Gastrocnemius medialis (tissue), 4 donors: Measurements from ENCODE around the gene ARSI. TPM values are rescaled to one million over a fixed set of nuclear protein-coding genes. Genes with fewer than 3 reads are reported as not detected.

Source experiments
- ATAC-seq, 2 donors: fragments of 150-250 bp; one replicate each; pipeline ENCODE4 v1.9.1; 2016
- DNase-seq, 2 donors: peaks; one replicate each; pipeline ENCODE4 v3.0.0-alpha.2; 2019
- H3K27ac ChIP-seq, 4 donors: fragments of 200-600 bp; sonication (generic); 1 replicate in 1 of 4; 2 replicates in 3 of 4; pipeline ENCODE4 v1.5.1; 2016 to 2018; ENCODE audit warnings: mild to moderate bottlenecking in 2 of 4, moderate library complexity in 1 of 4
- H3K27me3 ChIP-seq, 3 donors: fragments of 200-600 bp; sonication (generic) in 2 of 3; 1 replicate in 1 of 3; 2 replicates in 2 of 3; pipeline versions ENCODE4 v1.5.1 to v1.6.0; 2016 to 2019; ENCODE audit warnings: mild to moderate bottlenecking in 1 of 3, moderate library complexity in 1 of 3
- H3K36me3 ChIP-seq, 2 donors: fragments of 200-600 bp; sonication (generic) in 1 of 2; one replicate each; pipeline ENCODE4 v1.5.1; 2017 to 2018
- H3K4me1 ChIP-seq, 2 donors: fragments of 200-600 bp; sonication (generic) in 1 of 2; one replicate each; pipeline ENCODE4 v1.5.1; 2016 to 2017; ENCODE audit warnings: mild to moderate bottlenecking in 2 of 2
- H3K4me3 ChIP-seq, 4 donors: fragments of 200-600 bp; sonication (generic) in 3 of 4; 1 replicate in 1 of 4; 2 replicates in 3 of 4; pipeline ENCODE4 v1.5.1; 2016 to 2019; ENCODE audit warnings: mild to moderate bottlenecking in 2 of 4
- H3K9me3 ChIP-seq, 3 donors: fragments of 200-600 bp; sonication (generic) in 2 of 3; 1 replicate in 1 of 3; 2 replicates in 2 of 3; pipeline ENCODE4 v1.5.1; 2016 to 2019
- POLR2A ChIP-seq, 2 donors: fragments of 450-650 bp; IDR thresholded peaks; one replicate each; pipeline ENCODE4 v1.6.1; 2017; ENCODE audit warnings: antibody characterized with exemption in 2 of 2, mild to moderate bottlenecking in 2 of 2, moderate library complexity in 2 of 2
- in situ Hi-C, 4 donors: fragments of 200-750 bp; cut with MboI; loops; one replicate each; pipeline versions ENCODE4 v1.15.0 to v1.8.0; 2017; ENCODE audit warnings: low sequenced_read_pairs in 4 of 4
- intact Hi-C: fragments of 100-400 bp; cut with DNase I; formaldehyde crosslinking; loops from one replicate; pipeline ENCODE4 v1.15.1; 2023; ENCODE audit warnings: low total_unique reads
- total RNA-seq, 4 donors: library from RNA; depleted of rRNA; stranded (reverse); fragments of >200 nt; gene quantifications; one replicate each; pipeline versions ENCODE4 v1.1.0 to v1.2.3, GENCODE V29; 2016
- TF ChIP-seq, protein P1 (sequence below), 5 experiments: fragments of 450-650 bp in 3 of 5; fragments of 200-600 bp in 2 of 5; sonication (generic) in 2 of 5; IDR thresholded peaks in 4 of 5; conservative IDR thresholded peaks in 1 of 5; 1 replicate in 4 of 5; 2 replicates in 1 of 5; pipeline ENCODE4 v1.5.1; 2016 to 2019; ENCODE audit warnings: antibody characterized with exemption in 5 of 5, mild to moderate bottlenecking in 3 of 5, moderate library complexity in 3 of 5

ARSI gene
- total RNA-seq, 4 donors from 2014 or later = not detected

DNA sequence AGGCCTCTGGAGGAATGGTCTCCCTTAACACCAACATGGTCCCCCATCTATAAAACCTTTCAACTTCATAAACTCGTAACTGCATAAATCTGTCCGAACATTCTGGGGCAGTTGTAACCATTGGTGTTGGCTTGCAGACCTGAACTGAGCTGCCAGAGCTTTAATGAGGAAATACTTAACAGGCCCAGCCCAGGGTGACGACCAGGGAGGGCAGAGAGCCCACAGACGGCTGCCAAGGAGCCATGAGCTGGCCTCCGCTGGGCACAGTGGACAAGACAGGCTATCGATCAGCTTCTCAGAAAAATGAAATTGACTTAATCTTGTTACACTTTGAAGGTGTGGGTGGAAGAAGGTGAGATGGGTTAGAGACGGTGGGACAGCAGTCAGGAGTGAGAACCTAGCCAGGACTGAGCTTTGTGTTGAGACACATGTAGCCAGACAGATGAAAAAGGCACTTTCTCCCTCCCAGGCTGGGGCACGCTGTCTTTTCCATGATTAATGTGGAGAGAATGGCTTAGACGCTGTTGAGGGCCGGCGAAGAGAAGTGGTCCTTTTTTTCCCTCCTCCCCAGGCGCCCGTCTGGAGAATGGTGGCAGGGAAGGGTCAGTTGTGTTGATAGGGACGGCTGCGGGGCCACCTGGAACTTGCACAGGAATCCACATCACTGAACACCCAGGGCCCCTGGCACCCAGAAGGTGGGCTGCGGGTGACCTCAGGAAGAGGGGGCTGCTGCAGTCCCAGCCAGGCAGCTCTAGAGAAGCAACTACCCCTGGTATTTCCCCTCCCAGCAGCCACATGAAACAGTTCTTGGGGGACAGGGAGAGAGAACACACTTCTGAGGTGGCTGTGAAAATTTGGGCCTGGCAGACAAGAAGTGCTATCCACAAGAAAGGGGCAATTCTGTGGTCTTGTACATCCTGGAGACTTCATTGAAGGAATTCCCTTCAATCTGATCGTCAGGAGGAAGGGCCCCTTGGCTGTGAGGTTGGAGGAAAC lies 27.5 kb upstream of the ARSI start:
- no peak for DNase-seq
- Histone ChIP-seq H3K9me3 (no peaks in the 10 kb centered on the region), H3K4me1 (peaks cover 0 to 4% of the 10 kb centered on the region in 2 donors), H3K36me3 (no peaks in the 10 kb centered on the region), H3K4me3 (no peak overlapping the region), H3K27me3 (no peaks in the 10 kb centered on the region), H3K27ac (no peak overlapping the region)
- ATAC-seq = no peak
- in situ Hi-C loops (no loop called here), intact Hi-C loops (no loop called here)
- TF ChIP-seq, protein P1, sequence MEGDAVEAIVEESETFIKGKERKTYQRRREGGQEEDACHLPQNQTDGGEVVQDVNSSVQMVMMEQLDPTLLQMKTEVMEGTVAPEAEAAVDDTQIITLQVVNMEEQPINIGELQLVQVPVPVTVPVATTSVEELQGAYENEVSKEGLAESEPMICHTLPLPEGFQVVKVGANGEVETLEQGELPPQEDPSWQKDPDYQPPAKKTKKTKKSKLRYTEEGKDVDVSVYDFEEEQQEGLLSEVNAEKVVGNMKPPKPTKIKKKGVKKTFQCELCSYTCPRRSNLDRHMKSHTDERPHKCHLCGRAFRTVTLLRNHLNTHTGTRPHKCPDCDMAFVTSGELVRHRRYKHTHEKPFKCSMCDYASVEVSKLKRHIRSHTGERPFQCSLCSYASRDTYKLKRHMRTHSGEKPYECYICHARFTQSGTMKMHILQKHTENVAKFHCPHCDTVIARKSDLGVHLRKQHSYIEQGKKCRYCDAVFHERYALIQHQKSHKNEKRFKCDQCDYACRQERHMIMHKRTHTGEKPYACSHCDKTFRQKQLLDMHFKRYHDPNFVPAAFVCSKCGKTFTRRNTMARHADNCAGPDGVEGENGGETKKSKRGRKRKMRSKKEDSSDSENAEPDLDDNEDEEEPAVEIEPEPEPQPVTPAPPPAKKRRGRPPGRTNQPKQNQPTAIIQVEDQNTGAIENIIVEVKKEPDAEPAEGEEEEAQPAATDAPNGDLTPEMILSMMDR (IDR thresholded peaks at IDR 0.05 in 4 of 5, conservative IDR thresholded peaks at IDR 0.05 in 1 of 5) = no peak
- no peak for TF ChIP-seq POLR2A (IDR thresholded peaks at IDR 0.05)

DNA sequence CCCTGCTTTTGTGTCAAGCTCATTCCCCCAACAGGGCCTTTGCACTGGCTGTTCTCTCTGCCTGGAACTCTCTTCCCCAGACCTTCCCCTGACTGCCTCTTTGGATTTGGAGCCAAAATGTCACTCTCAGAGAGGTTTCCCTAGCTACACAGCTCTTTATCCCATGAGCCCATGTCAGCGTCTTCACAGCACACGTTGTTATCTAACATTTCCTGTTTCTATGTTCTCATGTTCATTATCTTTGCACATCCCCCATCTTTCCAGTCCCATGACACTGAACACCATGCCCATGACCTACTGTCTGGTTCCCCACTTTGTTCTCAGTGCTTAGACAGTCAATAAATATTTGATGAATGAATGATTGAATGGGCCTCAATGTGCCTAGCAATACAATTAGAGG lies 26.3 kb upstream of the ARSI start:
- DNase-seq (no peak), ATAC-seq (no peak)
- in situ Hi-C loops (no loop called here), intact Hi-C loops (no loop called here)
- H3K9me3 ChIP-seq = no peaks in the 10 kb centered on the region
- H3K4me3 ChIP-seq = no peak overlapping the region
- H3K27ac ChIP-seq = no peak overlapping the region
- H3K27me3 ChIP-seq = no peaks in the 10 kb centered on the region
- H3K36me3 ChIP-seq = no peaks in the 10 kb centered on the region
- peaks cover 0 to 4% of the 10 kb centered on the region in 2 donors for H3K4me1 ChIP-seq
- no peak for TF ChIP-seq POLR2A (IDR thresholded peaks at IDR 0.05)
- TF ChIP-seq, protein P1 (IDR thresholded peaks at IDR 0.05 in 4 of 5, conservative IDR thresholded peaks at IDR 0.05 in 1 of 5) = no peak

DNA sequence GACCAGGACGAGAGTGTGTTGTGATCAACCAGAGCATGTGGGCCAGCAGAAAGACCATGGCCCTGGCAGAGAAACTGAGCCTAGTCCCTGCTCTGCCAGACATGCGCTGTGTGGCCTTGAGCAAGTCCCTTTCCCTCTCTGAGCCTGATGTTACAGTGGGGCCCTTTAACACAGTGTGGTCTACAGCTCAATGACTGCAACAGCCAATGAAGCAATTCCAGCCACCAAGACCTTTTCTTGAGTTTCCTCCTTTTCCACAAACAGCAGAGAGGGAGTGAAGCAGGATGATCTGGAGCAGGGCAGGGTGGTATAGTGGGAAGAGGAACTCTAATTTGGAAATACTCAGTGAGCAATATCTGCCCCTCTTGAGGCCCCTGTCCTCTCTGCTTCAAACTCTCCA lies 25.8 kb upstream of the ARSI start:
- intact Hi-C loops = no loop called here
- H3K27me3 ChIP-seq = no peaks in the 10 kb centered on the region
- in situ Hi-C loops = no loop called here
- TF ChIP-seq POLR2A (IDR thresholded peaks at IDR 0.05) = no peak
- TF ChIP-seq, protein P1 (IDR thresholded peaks at IDR 0.05 in 4 of 5, conservative IDR thresholded peaks at IDR 0.05 in 1 of 5) = no peak
- no peak overlapping the region for H3K27ac ChIP-seq
- H3K4me1 ChIP-seq = peaks cover 0 to 4% of the 10 kb centered on the region in 2 donors
- no peak for DNase-seq
- no peak overlapping the region for H3K4me3 ChIP-seq
- no peak for ATAC-seq
- no peaks in the 10 kb centered on the region for H3K9me3 ChIP-seq
- no peaks in the 10 kb centered on the region for H3K36me3 ChIP-seq

DNA sequence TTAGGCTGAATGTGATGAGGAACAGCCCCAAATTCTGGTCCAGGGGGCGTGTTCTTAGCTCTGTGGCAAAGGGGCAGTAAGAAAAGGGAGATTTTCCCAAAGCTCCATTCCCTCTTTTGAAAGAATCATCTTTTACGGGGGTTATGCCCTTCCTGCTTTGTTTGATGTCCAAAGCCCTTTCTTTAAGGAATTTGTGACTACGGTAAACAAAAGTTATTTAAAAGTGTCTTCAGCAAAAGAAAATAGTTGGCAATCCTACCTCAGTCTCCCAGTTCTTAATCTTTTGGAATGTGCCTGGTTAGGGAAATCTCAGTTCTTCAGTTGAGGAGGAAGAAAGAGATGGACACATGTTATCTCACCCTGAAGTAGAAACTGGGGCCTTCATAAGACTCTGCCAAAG lies 24.4 kb upstream of the ARSI start:
- H3K27me3 ChIP-seq = no peaks in the 10 kb centered on the region
- H3K27ac ChIP-seq = no peak overlapping the region
- in situ Hi-C loops = no loop called here
- H3K4me3 ChIP-seq = no peak overlapping the region
- peaks cover 0 to 4% of the 10 kb centered on the region in 2 donors for H3K4me1 ChIP-seq
- ATAC-seq (no peak), DNase-seq (no peak)
- intact Hi-C loops = no loop called here
- H3K9me3 ChIP-seq = no peaks in the 10 kb centered on the region
- TF ChIP-seq, protein P1 (IDR thresholded peaks at IDR 0.05 in 4 of 5, conservative IDR thresholded peaks at IDR 0.05 in 1 of 5) = no peak
- no peak for TF ChIP-seq POLR2A (IDR thresholded peaks at IDR 0.05)
- no peaks in the 10 kb centered on the region for H3K36me3 ChIP-seq
